Esophagus muscularis mucosa (tissue), 4 donors: ENCODE data around the gene RNU1-3.
"Not testable (repeated sequence)": the region's sequence is repeated elsewhere in the genome, so short reads cannot be mapped to it uniquely, and the experiment has no call there.

Source experiments
- CTCF ChIP-seq, 3 experiments: fragments of 200-600 bp in 2 of 3; fragments of 450-650 bp in 1 of 3; sonication (generic) in 2 of 3; IDR thresholded peaks; one replicate each; pipeline ENCODE4 v1.5.1; 2017 to 2019; ENCODE audit warnings: antibody characterized with exemption in 3 of 3, mild to moderate bottlenecking in 2 of 3, moderate library complexity in 1 of 3
- EP300 ChIP-seq: sonication (generic); formaldehyde crosslinking; IDR thresholded peaks from one replicate; pipeline ENCODE4 v1.6.1; 2017; ENCODE audit warnings: antibody characterized with exemption
- POLR2A ChIP-seq: fragments of 450-650 bp; IDR thresholded peaks from one replicate; pipeline ENCODE4 v1.6.1; 2017; ENCODE audit warnings: antibody characterized with exemption, moderate library complexity, mild to moderate bottlenecking, low read depth
- POLR2AphosphoS5 ChIP-seq, 2 donors: sonication (generic); formaldehyde crosslinking; IDR thresholded peaks; one replicate each; pipeline ENCODE4 v1.6.1; 2017; ENCODE audit warnings: antibody characterized with exemption in 2 of 2

GRCh38 chr1:16693449-16694307 is 26.9 kb upstream of the RNU1-3 start:
- TF ChIP-seq CTCF (IDR thresholded peaks at IDR 0.05); POLR2AphosphoS5 (IDR thresholded peaks at IDR 0.05); POLR2A; EP300: not testable (repeated sequence)
